Breast epithelium (tissue), 3 donors: ENCODE results near the gene UBAC2.

Experiments
- CTCF ChIP-seq, 3 donors: fragments of 450-650 bp; IDR thresholded peaks; one replicate each; pipeline ENCODE4 v1.5.1; 2016 to 2017; ENCODE audit warnings: antibody characterized with exemption in 3 of 3, mild to moderate bottlenecking in 3 of 3, moderate library complexity in 3 of 3
- POLR2A ChIP-seq: fragments of 450-650 bp; IDR thresholded peaks from one replicate; pipeline ENCODE4 v1.6.1; 2016; ENCODE audit warnings: antibody characterized with exemption, mild to moderate bottlenecking, moderate library complexity
- POLR2AphosphoS5 ChIP-seq, 3 donors: sonication (generic); formaldehyde crosslinking; IDR thresholded peaks; one replicate each; pipeline ENCODE4 v1.6.1; 2017; ENCODE audit warnings: antibody characterized with exemption in 3 of 3

- TF ChIP-seq CTCF (IDR thresholded peaks at IDR 0.05) (no peak), POLR2A (no peak), POLR2AphosphoS5 (IDR thresholded peaks at IDR 0.05) (no peak)
These were observed 175.5 kb downstream of the UBAC2 start for GRCh38 chr13:99376132-99376531.
